HG03060 (cell line): Measurements from ENCODE around the gene OR8K3.

Experiments
- ATAC-seq: cut with Tn5 transposase; IDR thresholded peaks from one replicate; pipeline ENCODE4 v1.9.1; 2021; ENCODE audit warnings: low read depth, moderate number of reproducible peaks; ENCODE audit not compliant: unreplicated experiment

Gene OR8K3

DNA sequence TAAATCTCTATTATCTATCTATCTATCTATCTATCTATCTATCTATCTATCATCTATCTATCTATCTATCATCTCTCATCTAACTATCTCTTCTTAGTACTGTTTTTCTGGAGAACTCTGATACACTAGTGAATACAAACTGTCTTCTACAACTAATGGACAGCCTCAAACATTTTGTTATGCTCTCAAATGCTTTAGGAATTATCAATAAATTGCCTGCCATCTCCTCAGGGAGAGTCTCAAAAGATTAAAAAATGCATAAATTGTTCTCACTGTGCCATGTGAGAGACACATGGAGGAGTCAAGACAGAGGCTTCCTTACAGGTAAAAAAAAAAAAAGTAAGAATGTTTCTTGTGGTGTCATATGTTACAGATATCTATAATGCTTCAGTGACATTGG, at the start of gene OR8K3:
OR8K3 (plus strand) TSS at position 301 of the 400 bp plus-strand sequence. CDS start 3,163 bp downstream, outside the sequence.
- ATAC-seq, result no peak

DNA sequence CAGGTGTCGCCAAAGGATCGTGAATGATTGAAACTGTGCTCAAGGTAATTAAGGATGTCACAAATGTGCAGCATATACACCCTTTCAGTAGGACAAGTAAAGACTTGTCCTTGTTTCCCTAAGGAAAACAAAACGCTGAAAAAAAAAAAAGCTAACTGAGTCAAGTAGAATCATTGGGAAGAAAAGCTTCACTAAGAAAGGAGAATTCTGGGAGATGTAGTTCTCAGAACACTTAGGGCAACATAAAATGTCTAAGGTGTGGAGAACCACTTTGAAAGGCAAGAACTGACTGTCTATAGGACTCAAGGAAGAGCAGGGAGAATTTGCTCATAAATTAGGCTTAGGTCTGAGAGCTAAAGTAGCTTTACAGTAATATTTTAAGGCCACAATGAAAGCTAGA, 43.9 kb upstream of the OR8K3 start:
- ATAC-seq, result no peak

DNA sequence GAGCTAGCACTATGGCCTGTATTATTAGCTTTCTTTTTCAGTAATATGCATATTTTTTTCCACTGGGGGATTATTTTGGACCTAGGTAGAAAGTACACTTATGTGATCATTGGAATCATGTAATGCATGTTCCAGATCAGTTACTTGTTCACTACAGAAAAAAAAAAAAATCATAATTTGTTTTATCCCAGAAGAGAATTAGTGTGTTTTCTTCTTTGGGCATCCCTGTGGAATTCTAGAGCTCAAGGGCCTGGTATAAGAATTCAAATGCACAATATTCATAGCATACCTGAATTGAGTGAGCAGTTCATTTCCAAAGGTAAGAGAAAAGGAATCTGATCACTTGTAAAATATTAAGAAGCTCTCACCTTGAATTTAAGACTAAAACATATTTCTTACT, 41.1 kb upstream of the OR8K3 start, which contains the start of gene OR5T1:
OR5T1 (plus strand) TSS at position 301 of the 400 bp plus-strand sequence. CDS start 1,485 bp downstream, outside the sequence.
- ATAC-seq, result no peak

DNA sequence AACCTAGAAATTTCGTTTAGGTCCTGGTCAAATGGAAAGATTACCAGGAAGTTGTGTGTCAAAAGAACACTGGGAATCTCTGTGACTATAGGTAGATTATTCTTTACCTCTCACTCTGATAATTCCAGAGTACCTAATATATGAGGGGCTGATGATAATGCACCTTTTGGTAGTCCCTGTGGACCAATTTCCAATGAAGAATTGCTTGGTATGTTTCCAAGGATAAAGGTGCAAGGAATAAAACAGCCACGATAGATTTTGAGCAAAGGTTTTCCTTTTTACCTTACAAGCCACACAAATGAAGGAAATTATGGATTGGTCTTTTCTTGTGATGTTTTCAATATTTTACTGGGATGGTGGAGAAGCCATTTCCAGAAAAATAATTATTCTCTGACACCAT, 22.8 kb upstream of the OR8K3 start, which contains the start of gene OR8H1:
OR8H1 (minus strand) TSS at position 101 of the 400 bp plus-strand sequence. CDS start 1,192 bp downstream, outside the sequence.
- ATAC-seq, result no peak

DNA sequence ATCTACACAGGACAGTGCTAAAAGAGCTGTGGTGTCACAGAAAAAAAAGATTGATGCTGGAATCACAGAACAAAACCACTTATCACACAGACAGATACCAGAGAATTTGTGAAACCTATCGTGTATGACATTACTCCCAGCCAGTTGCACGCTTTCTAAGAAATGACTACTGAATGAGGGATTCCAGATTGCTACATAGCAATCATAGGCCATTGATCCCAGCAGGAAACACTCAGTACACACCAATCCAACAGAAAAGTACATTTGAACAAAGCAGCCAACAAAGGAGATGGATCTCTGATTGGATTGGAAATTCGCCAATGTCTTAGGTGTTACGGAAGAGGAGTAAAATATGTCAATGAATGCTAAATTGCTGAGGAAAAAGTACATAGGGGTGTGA, 18.0 kb upstream of the OR8K3 start:
- no peak for ATAC-seq

DNA sequence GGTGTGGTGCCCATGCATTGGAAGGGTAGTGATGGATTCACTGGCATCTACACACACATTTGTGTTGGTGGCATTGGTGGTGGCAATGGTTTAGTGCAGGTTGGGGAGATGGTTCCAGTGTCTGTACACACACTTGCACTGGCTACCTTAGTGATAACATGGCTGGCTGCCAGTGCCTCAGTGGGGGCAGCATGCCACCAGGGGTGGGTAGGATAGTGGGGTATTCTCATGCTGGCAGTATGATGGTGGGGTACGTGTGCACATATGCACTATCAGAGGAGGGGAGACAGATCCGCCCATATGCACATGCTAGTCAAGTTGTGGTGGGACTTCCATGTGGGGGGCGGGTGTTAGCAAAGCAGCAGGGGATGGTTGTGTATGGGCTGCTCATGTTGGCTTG, 7.1 kb upstream of the OR8K3 start:
- ATAC-seq, result no peak

DNA sequence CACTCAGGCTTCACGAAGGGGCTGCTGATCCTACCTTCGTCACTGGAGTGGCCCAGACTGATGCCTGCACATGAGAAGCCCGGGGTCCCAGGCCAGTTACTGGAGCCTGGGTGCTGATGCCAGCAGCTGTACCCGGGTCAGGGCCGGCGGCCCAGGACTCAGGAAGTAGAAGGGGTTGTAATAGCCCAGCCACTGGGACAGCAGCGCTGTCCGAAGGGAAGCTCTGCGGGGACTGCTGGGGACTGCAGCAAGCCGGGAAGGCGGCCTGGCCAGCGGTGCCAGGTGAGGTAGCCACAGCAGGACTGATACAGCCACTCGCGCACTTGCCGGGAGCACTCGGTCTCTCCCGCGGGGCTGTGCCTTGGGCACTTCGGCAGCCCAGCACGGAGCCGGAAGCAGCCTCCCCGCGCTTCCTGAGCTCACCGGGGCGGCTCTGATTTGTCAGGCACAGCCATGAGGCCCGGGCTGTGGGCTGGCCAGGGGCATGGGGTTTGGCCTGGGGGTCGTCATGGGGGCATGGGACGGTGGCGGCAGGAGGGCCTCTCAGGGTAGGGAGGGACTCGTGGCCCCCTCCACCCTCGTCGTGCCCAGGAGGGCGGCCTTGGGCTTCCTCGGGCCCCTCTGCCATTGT, 17.0 kb downstream of the OR8K3 start:
- ATAC-seq, result no peak

- ATAC-seq, result no peak
These were observed 18.2 kb downstream of the OR8K3 start for GRCh38 chr11:56333156-56333555.

DNA sequence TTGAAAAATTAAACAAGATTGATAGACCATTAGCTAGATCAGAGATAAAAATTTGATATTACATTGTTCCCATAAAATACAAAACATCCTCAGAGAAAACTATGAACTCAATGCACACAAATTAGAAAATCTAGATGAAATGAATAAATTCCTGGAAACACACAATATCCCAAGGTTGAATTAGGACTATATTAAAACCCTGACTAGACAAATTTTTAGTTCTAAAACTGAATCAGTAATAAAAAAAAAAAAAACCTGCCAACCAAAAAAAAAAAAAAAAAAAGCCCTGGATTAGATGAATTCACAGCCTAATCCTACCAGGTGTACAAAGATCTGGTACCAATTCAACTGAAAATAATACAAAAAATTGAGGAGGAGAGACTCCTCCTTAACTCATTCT, 25.3 kb downstream of the OR8K3 start:
- ATAC-seq, result no peak

GRCh38 chr11:56345739-56346138, 30.8 kb downstream of the OR8K3 start, which contains the start of gene OR8K1:
Gene OR8K1, plus strand, starts transcription at chr11:56346039. Its CDS starts 0 bp downstream, at chr11:56346039.
- ATAC-seq, result no peak

DNA sequence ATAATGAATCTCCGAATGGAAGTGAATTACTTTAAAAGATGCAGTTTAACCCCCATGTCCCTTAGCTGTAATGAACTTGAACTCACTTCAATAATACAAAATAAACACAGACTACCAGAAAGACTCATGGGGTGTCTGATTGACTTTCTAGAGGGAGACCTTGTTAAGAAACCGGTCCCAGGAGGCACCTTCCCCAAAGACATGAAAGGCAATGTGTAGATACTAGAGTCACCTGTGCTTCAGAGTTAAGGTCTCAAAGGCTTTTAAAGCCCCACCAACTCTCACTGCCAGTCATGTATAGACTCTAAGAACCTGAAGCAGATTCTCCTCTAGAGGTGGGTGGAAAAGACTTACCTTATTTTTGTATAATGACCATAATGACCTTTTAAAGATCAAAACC, 39.0 kb downstream of the OR8K3 start, which contains the start of gene OR8J1:
OR8J1 (plus strand) TSS at position 301 of the 400 bp plus-strand sequence. CDS start 5,956 bp downstream, outside the sequence.
- no peak for ATAC-seq
